Calu3 (cell line): Measurements from ENCODE around the gene CALML5. TPM values are rescaled to one million over a fixed set of nuclear protein-coding genes. Genes with fewer than 3 reads are reported as not detected.

Experiments
- BruUV-seq: library from RNA; stranded (reverse); fragments of 400-500 nt; replicated peaks from 2 replicates; lab custom pipeline; 2021; lab: Mats Ljungman, UMichigan
- CTCF ChIA-PET: fragments of 300-600 bp; sonication (Branson Sonifier 250); formaldehyde crosslinking; loops from one replicate; lab custom pipeline; 2022; ENCODE audit warnings: antibody characterized with exemption; lab: Charles Lee
- DNase-seq: peaks from one replicate; pipeline ENCODE4 v3.0.0; 2022
- H3K27ac Mint-ChIP-seq: one replicate; pipeline ENCODE4 v1.8.0; 2022; ENCODE audit warnings: mixed read lengths; ENCODE audit not compliant: unreplicated experiment
- H3K27me3 Mint-ChIP-seq: one replicate; pipeline ENCODE4 v1.8.0; 2022; ENCODE audit warnings: mixed read lengths; ENCODE audit not compliant: unreplicated experiment
- H3K36me3 Mint-ChIP-seq: one replicate; pipeline ENCODE4 v1.8.0; 2022; ENCODE audit warnings: mild to moderate bottlenecking, moderate library complexity, mixed read lengths; ENCODE audit not compliant: insufficient read depth, unreplicated experiment
- H3K4me1 Mint-ChIP-seq: one replicate; pipeline ENCODE4 v1.8.0; 2022; ENCODE audit warnings: mild to moderate bottlenecking, low read depth, mixed read lengths; ENCODE audit not compliant: unreplicated experiment
- H3K4me3 Mint-ChIP-seq: one replicate; pipeline ENCODE4 v1.8.0; 2022; ENCODE audit warnings: mild to moderate bottlenecking, low read depth, moderate library complexity, mixed read lengths; ENCODE audit not compliant: unreplicated experiment
- H3K9me3 Mint-ChIP-seq: one replicate; pipeline ENCODE4 v1.8.0; 2022; ENCODE audit warnings: low read depth, mixed read lengths; ENCODE audit not compliant: unreplicated experiment
- CTCF ChIP-seq: fragments of 200-600 bp; IDR thresholded peaks from one replicate; pipeline ENCODE4 v1.8.0; 2022; ENCODE audit warnings: antibody characterized with exemption; ENCODE audit not compliant: unreplicated experiment
- intact Hi-C: fragments of 100-400 bp; cut with micrococcal nuclease; formaldehyde crosslinking; loops from one replicate; pipeline ENCODE4 v1.10.0; 2022; ENCODE audit not compliant: unreplicated experiment
- total RNA-seq: library from RNA; stranded (reverse); gene quantifications from 2 replicates; pipeline ENCODE4 v1.2.3, GENCODE V29; 2022

Gene CALML5
- total RNA-seq, 1 experiment from 2014 or later = not detected

GRCh38 chr10:5515948-5516761 is 16.8 kb upstream of the CALML5 start:
- no TSS peak for BruUV-seq
- H3K36me3 Mint-ChIP-seq = peaks cover 6% of the 10 kb centered on the region
- no peak overlapping the region for H3K27ac Mint-ChIP-seq
- intact Hi-C loops = no loop called here
- no peak for DNase-seq
- no peaks in the 10 kb centered on the region for H3K27me3 Mint-ChIP-seq
- H3K4me1 Mint-ChIP-seq = peaks cover 26% of the 10 kb centered on the region
- CTCF ChIA-PET = no interaction called here
- no peak for TF ChIP-seq CTCF
- H3K9me3 Mint-ChIP-seq = peaks cover 10% of the 10 kb centered on the region
- no peak overlapping the region for H3K4me3 Mint-ChIP-seq

GRCh38 chr10:5514226-5514850 is 15.0 kb upstream of the CALML5 start:
- H3K9me3 Mint-ChIP-seq = peaks cover 10% of the 10 kb centered on the region
- DNase-seq = no peak
- peaks cover 26% of the 10 kb centered on the region for H3K4me1 Mint-ChIP-seq
- TF ChIP-seq CTCF = no peak
- H3K36me3 Mint-ChIP-seq = peaks cover 6% of the 10 kb centered on the region
- H3K27ac Mint-ChIP-seq = no peak overlapping the region
- peaks cover under 1% of the 10 kb centered on the region for H3K27me3 Mint-ChIP-seq
- intact Hi-C loops = no loop called here
- no peak overlapping the region for H3K4me3 Mint-ChIP-seq
- CTCF ChIA-PET = interaction anchor here (1.6 kb wide), 1 partner anchor 10 kb away, joined by 5 read pairs; no protein-coding TSS in a partner anchor
- no TSS peak for BruUV-seq

GRCh38 chr10:5512881-5513612 is 13.7 kb upstream of the CALML5 start:
- TF ChIP-seq CTCF = no peak
- Mint-ChIP-seq H3K4me3 (no peak overlapping the region), H3K4me1 (peaks cover 20% of the 10 kb centered on the region), H3K36me3 (peaks cover 2% of the 10 kb centered on the region), H3K9me3 (peaks cover 7% of the 10 kb centered on the region), H3K27ac (no peak overlapping the region), H3K27me3 (peaks cover 10% of the 10 kb centered on the region)
- BruUV-seq = no TSS peak
- DNase-seq = no peak
- CTCF ChIA-PET = interaction anchor here (1.6 kb wide), 1 partner anchor 11 kb away, joined by 5 read pairs; no protein-coding TSS in a partner anchor
- intact Hi-C loops = no loop called here

GRCh38 chr10:5512331-5512730 is 13.0 kb upstream of the CALML5 start:
- H3K27me3 Mint-ChIP-seq = peaks cover 10% of the 10 kb centered on the region
- H3K27ac Mint-ChIP-seq = no peak overlapping the region
- H3K36me3 Mint-ChIP-seq = no peaks in the 10 kb centered on the region
- intact Hi-C loops = no loop called here
- no peak for TF ChIP-seq CTCF
- CTCF ChIA-PET = no interaction called here
- DNase-seq = no peak
- no peak overlapping the region for H3K4me3 Mint-ChIP-seq
- peaks cover 16% of the 10 kb centered on the region for H3K4me1 Mint-ChIP-seq
- BruUV-seq = no TSS peak
- H3K9me3 Mint-ChIP-seq = peaks cover 7% of the 10 kb centered on the region
